Measurements from ENCODE around the gene DSCAML1.

DSCAML1 gene

GRCh38 chr11:117730208-117730800, 66.7 kb downstream of the DSCAML1 start:
- Histone ChIP-seq H3K4me1 (no peaks in the 10 kb centered on the region), H3K27ac (no peak overlapping the region), H3K36me3 (no peaks in the 10 kb centered on the region), H3K4me3 (no peak overlapping the region), H3K27me3 (peaks cover 0 to 9% of the 10 kb centered on the region in 2 donors), H3K9me3 (no peaks in the 10 kb centered on the region)
- intact Hi-C loops (cut with DNase I; ENCODE audit: low total_unique reads): no loop called here
- no peak for DNase-seq
- no peak for TF ChIP-seq CTCF (IDR thresholded peaks at IDR 0.05)

GRCh38 chr11:117725048-117725734, 71.8 kb downstream of the DSCAML1 start:
- intact Hi-C loops (cut with DNase I; ENCODE audit: low total_unique reads): no loop called here
- Histone ChIP-seq H3K4me1 (no peaks in the 10 kb centered on the region), H3K36me3 (no peaks in the 10 kb centered on the region), H3K27me3 (peaks cover 0 to 15% of the 10 kb centered on the region in 2 donors), H3K27ac (no peak overlapping the region), H3K4me3 (no peak overlapping the region), H3K9me3 (no peaks in the 10 kb centered on the region)
- peak in 1 of 2 donors; percentile 23 for DNase-seq
- no peak for TF ChIP-seq CTCF (IDR thresholded peaks at IDR 0.05)

- Histone ChIP-seq H3K4me1 (no peaks in the 10 kb centered on the region), H3K9me3 (no peaks in the 10 kb centered on the region), H3K36me3 (no peaks in the 10 kb centered on the region), H3K4me3 (no peak overlapping the region), H3K27me3 (peaks cover 0 to 15% of the 10 kb centered on the region in 2 donors), H3K27ac (no peak overlapping the region)
- peak in 1 of 2 donors; percentile 17 for DNase-seq
- TF ChIP-seq CTCF (IDR thresholded peaks at IDR 0.05): no peak
- intact Hi-C loops (cut with DNase I; ENCODE audit: low total_unique reads): no loop called here
These were observed 72.4 kb downstream of the DSCAML1 start for GRCh38 chr11:117724621-117725020.

GRCh38 chr11:117724104-117724503, 72.9 kb downstream of the DSCAML1 start:
- H3K27me3 ChIP-seq: peaks cover 0 to 15% of the 10 kb centered on the region in 2 donors
- no peaks in the 10 kb centered on the region for H3K36me3 ChIP-seq
- H3K4me3 ChIP-seq: no peak overlapping the region
- no peak for TF ChIP-seq CTCF (IDR thresholded peaks at IDR 0.05)
- peak in 1 of 2 donors; percentile 32 for DNase-seq
- no peaks in the 10 kb centered on the region for H3K9me3 ChIP-seq
- H3K27ac ChIP-seq: no peak overlapping the region
- intact Hi-C loops (cut with DNase I; ENCODE audit: low total_unique reads): no loop called here
- no peaks in the 10 kb centered on the region for H3K4me1 ChIP-seq

- no peaks in the 10 kb centered on the region for H3K4me1 ChIP-seq
- intact Hi-C loops (cut with DNase I; ENCODE audit: low total_unique reads): no loop called here
- peak in 1 of 2 donors; percentile 10 for DNase-seq
- H3K9me3 ChIP-seq: no peaks in the 10 kb centered on the region
- no peak for TF ChIP-seq CTCF (IDR thresholded peaks at IDR 0.05)
- H3K36me3 ChIP-seq: no peaks in the 10 kb centered on the region
- H3K4me3 ChIP-seq: no peak overlapping the region
- no peak overlapping the region for H3K27ac ChIP-seq
- H3K27me3 ChIP-seq: peaks cover 0 to 15% of the 10 kb centered on the region in 2 donors
These were observed 73.6 kb downstream of the DSCAML1 start for GRCh38 chr11:117723277-117724024.
